CD4-positive, alpha-beta T cell treated with Interleukin-21 for 1 hour (primary cell): ENCODE results near the gene UPK1B.

ENCODE experiments used
- DNase-seq: peaks from one replicate; pipeline ENCODE4 v3.0.0-alpha.2; 2020

The UPK1B gene

DNA sequence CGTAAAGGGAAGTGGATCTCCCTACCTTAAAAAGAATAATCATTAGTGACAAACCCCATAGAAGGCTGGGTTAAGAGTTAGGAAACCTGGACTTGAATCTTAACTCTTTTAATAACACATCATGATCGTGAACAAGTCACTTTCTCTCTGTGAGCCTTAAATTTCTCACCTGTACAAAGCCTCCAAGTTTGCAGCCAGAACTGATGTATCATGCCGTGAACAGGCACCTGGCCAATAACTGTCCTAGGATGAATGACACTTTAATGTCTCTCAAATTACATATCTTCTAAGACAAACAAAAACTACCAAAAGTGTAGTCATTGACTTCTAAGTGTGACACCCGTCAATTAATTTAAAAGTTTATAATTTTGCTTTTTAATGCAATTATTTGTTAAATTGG is 3.9 kb downstream of the UPK1B start:
- DNase-seq: no peak

DNA sequence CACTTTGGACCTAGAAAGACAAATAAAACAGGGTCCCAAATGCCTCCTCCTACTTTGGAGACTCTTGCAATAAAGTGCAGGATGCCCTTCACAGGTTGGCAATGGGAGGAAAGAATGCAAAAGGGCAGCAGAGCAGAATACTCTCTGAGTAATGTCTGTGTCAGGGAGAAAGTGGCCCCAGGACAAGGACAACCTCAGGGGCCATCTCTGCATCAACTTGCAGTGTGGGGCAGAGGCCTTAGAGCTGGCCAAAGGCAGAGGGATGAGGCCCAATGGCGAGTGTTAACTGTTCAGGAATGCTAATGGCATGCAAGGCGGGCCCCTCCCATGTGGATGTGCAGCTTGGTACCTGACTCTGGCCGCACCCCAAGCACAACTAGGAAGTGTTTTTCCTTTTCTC is 8.4 kb downstream of the UPK1B start:
- DNase-seq: no peak

DNA sequence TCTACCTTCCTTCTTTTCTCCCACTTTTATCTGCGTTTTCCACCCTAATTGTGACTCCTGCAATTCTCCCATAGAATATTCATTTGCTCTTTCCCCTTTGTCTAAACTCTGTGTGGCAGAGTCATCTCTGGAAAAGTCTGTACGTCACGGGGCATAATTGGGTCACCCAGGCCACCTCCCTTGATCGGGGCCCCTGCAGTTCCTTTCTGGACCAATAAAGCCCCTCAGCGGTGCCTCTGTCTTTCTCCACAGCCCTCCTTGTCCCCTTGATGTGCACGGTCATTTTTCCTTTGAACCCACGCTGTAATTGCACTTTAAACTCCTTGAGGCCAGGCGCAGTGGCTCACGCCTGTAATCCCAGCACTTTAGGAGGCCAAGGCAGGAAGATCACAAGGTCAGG is 10.7 kb downstream of the UPK1B start:
- no peak for DNase-seq

DNA sequence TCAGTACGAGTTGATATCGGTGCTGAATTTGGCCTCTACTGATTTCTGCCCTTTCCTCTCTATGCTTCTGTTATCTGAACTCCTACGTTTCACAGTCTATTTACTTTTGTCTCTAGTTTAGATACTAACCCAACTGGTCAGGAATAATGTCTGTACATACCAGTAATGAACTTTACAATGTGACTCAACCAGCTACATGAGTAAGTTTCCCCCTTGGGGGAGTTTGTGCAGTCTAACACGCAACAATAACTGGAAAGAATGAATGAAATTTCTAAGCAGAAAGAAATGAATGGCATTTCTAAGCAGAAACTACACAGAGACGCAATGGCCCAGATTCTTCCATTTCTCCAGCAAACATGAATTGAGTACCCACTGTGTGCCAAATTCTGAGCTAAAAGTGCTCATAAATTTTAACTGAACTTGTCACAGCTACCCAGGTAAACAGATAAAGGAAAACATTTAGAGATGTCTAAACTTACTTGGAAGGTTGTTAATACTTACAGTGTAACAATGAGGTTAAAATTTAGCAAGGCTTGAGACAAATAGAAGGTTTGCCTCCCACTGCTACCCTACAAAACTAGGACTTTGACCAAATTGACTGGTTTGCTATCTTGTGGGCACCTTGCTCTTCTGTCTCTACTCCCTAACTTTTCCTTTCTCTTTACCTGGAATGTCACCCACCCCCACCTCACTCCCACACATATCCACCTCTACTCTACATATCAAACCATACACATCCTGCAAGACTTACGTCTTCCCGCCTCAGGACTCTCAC is 11.6 kb downstream of the UPK1B start:
- no peak for DNase-seq

DNA sequence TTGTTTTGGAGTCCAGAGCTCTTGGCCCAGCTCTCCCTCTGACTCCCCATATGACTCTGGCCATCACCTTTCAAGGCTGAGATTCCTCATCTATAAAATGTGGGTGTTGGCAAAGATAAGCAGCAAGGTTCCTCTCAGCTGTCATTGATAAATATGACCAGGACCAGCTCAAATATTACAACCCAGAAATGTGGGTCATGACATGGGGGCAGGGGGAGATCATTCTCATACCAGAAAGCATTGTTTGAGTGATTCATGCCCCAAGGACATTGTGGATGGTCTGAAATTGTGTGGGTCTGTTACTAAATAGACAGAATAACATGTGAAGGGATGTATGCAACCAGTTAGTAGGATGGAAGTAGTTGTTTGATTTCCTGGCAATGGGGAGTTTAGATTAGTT is 13.9 kb downstream of the UPK1B start:
- no peak for DNase-seq

DNA sequence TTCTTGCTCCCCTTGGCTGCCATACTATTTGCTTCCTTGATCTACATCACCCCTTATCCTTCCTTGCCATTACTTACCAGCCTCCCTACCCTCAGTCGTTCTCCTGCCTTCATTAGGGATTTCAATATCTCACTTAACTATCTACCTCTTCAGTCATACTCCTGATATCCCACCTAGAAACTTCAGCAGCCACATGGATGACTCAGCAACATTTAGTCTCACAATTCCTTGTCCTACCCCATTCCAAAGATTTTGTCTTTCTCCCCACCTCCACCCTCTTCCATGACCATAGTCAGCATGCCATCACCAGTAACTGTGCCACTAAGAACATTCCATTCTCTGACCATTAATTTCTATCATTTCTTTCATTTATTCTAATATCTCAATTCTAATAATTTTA is 18.4 kb downstream of the UPK1B start:
- no peak for DNase-seq

DNA sequence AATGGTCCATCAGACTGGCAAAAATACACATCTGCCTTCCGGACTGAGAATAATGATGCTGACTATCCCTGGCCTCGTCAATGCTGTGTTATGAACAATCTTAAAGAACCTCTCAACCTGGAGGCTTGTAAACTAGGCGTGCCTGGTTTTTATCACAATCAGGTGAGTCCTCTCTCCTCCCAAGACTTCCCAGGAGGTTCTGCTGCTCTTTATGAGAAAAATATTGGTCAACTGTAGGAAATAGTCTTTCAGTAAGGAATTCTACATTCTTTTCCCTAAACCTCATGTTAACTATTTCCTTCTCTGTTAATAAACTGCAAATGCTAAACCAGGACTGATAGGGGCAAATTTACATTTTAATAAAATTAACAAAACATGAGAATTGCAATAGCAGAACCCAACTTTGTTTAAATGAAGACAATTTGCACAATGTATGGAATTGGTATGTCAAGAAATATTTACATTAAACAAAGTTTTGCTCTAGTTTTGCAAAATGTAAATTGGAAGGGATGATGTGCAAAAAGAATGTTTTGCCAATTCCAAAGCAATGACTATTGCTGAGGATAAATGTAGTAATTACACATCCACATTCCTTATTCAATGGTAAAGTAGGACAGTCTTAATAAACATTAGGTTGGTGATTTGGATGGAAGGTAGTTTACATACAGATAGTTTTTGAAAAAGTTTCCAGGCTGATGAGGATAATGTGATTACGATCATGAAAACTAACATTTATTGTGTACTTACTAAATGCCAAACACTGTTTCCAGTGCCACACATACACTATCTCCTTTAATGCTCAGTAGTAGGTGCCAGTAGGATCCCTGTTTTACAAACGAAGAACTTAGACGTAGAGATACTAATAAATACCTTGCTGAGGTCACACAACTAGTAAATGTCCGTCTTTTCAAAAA is 21.1 kb downstream of the UPK1B start:
- DNase-seq: no peak

DNA sequence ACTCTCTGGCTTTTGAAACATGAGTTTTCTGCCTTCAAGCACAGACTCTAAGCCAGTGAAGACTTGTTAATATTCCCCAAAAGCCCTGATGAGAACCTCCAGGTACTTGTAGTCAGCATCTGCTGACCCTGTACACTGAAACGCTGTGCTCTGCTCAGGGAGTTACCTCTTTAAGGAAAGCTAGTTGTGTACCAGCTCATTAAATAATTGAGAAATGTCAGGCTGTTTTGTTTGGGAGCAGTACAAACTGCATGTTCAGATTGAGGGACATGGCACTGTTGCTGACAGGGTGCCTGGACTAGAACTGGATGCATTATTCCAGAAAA is 21.7 kb downstream of the UPK1B start:
- DNase-seq: no peak

DNA sequence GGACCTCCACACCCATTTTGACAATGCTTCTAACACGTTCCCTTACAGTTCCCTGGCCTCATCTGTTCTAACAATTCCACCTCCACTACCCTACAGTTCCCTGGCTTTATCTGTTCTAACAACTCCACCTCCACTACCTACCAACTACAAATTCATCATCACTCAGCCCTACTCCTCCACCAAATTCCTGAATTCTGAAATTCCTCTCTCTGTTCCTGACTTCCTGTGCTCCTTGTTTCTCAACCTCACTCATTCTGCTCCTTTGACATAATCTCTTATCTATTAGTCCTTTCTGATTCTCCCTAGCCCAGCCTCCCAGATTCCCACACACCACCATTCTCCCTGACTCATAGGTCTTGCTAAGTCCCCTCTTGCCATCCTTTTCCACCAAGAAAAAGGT is 22.5 kb downstream of the UPK1B start:
- no peak for DNase-seq

DNA sequence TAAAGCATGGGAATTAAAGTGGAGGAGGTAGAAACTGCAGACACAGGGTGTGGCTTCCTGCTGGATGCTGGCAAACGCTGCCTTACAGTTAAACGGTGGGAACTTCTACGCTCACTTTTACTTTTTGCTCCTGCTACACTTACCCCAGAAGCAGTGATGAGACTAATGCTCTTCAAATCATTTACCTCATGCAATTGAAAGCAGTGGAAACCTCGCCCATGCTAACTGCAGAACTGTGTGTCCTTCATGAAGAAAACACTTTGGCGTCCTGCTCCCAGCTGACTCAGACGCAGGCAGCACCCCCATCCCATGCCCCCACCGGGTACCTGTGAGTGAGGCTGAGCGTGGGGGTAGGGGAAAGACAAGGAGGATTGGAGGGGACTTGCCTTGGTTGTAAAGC is 31.8 kb downstream of the UPK1B start:
- DNase-seq: no peak

DNA sequence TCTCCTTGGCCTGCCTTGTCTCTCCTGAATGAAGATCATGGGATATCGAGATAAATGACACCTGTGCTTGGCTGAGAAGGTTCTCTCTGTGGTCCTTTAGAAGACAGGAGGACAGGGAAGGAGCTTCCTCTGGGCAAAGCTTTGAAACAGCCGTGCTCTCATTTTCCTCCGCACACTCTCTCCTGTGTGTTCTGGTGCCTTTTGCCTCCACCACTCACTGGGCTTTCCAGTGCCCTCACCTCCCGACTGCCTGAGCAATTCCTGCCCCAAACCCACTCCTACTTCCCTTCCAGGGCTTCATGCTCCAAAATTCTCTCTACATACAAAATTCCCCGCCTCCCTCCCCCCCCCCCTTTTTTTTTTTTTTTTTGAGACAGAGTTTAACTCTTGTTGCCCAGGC is 32.3 kb downstream of the UPK1B start:
- no peak for DNase-seq

DNA sequence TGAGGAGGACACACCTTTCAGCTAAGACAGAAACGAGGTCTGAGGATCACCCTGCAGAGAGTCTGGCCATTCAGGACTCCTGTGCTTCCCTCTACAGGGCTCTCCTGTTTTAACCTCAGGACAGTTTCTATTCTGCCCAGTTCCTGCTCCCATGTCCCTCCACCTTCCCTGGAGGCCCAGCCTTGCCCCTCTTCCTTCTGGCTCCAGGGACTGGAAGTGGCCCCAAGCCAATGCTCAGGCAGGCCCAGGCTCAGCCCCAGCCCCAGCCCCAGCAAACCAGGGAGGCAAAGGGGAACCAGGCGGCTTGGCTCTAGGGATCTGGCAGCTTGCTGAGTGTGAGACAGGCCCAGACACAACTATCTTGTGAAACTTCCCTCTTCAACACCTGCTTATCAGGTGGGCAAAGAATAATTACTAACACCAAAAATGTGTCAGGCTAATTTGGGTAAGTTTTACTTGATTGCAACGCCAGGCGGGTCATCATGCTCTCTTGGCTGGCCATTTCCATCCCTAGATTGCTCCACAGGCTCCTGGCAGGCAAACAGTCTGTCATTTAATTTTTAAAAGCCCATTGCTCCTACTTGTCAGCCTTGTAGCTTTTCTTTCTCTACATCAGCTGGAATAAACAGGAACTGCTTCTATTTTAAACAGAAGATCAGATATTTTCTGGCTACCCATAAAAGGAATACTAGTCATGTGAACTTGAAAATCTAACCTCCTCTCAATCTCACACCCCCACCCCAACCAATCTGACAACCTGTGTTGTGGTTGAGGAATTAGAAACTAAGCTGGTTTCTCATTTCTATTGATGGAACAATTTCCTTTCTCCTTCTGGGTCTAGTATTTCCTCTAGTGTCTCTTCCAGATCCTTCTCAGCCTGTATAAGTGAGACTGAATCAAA is 33.5 kb downstream of the UPK1B start:
- no peak for DNase-seq

DNA sequence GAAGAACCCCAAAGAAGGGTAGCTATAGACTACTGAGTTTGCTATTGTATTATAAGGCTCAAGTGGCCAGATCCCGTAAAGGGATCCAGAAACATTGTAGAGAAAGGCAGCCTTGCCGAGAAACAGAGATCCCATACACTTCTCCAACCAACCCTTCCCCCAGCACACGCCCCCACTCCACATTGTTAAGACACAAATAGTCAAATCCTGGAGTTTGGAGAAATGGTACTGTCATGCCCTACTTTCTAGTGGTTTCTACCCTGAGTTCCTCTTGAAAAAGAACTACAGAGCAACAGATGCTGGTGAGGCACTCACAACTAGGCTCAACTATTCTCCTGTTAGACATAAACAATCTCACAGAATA is 34.1 kb downstream of the UPK1B start:
- DNase-seq: no peak

DNA sequence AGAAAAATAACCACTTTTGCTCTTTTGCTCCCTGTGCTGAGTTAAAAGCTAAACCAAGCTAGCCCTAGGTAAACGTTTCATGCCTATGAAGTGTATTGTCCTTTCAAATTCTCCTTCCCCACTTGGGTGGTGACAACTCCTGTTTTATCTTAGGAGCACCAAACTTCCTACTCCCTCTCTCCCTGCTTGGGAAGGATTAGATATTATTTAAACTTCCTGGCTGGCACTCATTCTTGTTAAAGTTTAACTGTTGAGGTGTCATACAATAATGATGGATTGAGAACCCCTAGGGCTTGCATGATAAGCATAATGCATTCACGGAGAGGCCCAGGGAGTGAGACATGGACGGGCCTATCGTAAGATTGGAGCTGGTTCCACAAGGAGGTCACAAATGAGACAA is 37.8 kb downstream of the UPK1B start:
- DNase-seq: no peak

DNA sequence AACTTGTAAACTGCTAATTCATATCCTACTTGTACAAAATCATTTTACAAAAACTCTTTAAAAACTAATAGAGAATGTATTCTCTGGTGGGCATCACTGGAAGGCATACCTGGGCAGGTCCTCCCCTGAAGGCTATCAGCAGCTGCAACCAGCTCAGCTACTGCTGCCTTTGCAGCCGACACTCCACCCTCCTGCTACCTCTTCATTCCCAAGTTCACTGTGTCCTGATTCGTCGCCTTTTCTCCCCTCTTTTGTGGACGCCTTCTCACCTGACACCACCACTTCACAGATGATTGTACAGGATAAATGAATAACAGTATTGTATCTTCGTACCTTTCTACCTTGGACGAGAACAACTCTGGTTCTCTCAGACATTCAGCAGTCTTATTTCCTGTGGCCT is 38.4 kb downstream of the UPK1B start:
- no peak for DNase-seq

DNA sequence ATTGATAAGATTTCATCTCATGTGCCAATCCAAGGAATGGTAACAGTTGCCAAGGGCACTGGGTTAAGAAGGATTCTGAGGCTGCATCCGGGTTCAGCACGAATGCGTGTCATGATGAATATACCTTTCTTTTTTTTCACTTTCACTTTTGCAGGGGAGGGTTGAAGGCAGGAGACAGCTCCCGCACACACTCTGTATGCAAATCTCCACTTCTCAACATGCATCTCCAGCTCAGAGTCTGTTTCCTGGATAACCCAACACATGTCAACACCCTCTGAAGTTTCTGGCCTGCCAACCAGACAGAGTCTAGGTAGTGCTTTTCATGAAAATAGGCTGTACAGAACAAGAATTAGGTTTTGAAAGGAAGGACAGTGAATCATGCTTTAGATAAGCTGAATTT is 45.7 kb downstream of the UPK1B start:
- DNase-seq: peak; percentile 37

DNA sequence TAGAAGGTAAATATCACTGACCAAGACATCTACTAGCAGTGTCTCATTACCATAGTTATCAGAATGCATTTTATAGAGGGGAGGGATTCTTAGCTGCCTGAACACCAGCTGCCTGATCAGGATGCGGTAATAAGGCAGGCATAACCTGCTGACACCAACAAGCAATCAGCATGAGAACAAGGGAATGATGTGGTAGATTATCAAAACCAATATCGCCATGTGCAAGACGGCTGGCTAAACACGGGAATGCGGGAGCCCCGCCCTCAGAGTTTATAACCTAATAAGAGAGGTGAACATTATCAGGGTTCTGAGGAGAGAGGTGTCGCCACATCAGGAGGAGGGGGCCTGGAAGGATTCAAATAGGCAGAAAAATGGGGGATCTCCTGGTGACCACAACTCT is 46.8 kb downstream of the UPK1B start:
- DNase-seq: no peak

DNA sequence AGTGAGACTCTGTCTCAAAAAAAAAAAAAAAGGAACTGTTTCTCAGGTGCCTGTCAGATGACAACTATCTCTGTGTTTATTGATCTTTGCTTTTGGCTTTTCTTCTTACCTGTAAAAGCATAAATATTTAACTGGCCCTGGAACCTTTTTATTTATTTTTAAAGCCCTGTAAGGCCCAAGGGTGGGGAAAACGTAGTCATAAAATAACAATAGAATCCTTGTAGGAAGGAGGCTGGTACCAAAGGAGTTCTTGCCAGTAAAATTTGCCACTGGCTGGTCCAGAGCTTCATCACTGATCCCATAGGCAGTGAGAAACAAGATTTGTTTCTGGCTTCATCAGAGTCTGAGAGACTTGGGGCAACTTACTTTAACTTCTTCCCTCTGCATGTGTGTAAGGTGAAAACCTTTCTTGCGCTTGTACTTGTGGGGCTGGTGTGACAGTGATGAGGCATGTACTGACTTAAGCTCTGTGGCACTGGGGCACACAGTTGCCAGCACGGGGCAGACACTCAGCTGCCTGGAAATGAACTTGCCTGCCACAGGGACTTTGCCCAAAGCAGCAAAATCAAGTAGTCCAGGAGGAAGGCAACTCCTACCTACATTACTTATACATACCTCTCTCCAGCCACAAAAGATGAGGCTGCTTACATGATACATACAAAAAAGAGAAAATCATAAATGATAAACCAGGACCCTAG is 47.7 kb downstream of the UPK1B start:
- DNase-seq: no peak

DNA sequence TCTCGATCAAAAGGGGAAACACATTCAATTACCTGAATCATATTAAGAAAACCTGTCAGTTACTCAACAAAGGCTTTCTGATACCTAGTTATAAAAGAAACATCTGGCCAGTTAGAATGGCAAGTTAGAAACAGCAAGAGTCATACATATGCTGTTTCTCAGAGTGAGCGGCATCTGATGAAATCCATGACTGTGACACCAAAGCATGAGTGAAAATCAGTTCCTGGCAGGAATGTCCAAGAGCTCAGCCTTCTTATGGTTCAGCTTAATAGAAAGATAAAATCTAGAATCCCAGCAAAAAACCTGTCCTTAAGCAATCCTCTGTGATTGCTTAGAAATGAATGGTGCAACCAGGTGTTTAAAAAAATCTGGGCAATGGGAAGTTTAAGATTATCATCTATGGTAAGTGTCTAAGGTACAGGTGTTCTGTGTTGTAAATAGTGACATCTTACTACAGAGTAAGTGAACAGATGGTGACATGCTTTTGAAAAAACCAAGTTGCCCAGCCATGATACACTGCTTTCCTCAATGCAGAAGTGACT is 48.5 kb downstream of the UPK1B start:
- DNase-seq: no peak

DNA sequence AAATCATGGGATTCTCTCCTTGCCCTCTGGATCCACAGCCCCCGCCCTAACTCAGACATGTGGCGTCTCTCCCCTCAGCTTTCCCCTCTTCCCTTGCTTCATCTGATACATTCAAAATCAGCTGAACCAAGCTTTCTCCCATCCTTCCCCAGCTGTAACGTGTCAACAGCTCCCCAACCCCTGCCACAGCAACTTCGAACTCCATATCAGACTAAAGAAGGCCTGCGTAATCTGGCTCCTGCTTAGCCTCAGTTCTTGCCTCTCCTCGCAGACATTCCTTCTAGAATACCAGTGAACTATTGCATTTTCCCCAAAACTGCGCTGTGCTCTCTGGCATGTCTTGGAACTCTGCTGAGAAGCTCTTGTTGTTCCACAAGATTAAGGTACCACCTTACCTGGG is 49.0 kb downstream of the UPK1B start:
- DNase-seq: no peak

DNA sequence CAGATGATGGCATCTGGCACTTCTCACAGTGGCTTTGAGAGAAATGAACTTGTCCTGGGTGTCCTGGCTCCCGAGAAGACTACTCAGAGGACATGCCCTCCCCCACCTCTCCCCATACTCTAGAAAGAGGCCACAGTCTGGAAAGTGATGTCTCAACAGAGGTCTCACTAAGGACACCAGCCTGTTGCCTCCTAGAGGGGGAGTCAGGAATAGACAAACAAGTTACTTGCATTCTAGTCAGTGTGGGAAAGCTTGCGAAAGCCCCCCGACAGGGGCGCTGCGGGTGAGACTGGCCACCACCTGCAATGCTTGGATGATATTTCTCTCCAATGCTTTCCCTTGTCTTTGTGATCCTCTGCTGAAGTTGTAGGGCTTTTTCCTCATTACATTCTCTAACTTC is 50.1 kb downstream of the UPK1B start:
- DNase-seq: no peak

DNA sequence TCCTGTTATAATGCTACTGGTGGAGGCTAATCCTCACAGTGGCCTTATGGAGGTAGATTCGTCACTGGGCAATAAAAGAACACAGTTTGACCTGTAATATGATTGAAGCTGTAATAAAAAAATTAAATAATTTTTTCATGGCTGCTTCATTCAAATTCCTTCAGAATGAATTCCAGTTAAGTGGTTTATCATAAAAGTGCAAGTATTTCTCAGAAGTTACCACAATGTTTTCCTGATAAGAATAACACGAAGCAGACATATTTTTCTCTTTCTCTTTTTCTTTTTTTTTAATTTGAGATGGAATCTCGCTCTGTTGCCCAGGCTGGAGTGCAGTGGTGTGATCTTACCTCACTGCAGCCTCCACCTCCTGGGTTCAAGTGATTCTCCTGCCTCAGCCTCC is 51.7 kb downstream of the UPK1B start:
- no peak for DNase-seq
